SK-N-SH treated with all-trans-retinoic acid at 6 μM for 48 hours (cell line): ENCODE data around the gene ATRNL1.

Experiments used
- TF ChIP-seq, protein P1 (sequence below): fragments of 250-450 bp; sonication (Bioruptor Pico); IDR thresholded peaks from 2 replicates; pipeline ENCODE4 v1.8.0; 2020; ENCODE audit warnings: mild to moderate bottlenecking, moderate library complexity, borderline replicate concordance
- TF ChIP-seq, protein P2 (sequence below): fragments of 250-450 bp; sonication (Bioruptor Pico); IDR thresholded peaks from 2 replicates; pipeline ENCODE4 v1.5.0; 2020; ENCODE audit warnings: mild to moderate bottlenecking, moderate library complexity

DNA sequence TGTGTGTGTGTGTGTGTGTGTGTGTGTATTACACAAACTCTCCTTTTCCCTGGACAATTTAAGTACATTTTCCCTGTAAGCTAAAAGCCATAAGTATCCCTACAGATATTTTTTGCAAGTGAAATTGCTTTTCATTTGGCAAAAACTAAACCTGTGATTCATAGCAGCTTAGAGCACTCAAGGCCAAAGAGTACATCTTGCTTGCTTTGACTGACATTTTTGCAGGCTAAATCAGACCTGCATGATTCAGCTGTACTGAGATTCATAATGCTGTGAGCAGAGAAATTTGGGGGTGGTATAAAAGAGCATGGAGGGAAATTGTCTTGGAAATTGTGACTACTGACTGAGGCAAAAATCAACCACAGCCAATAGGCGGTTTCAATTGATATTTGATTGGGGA, 679.4 kb downstream of the ATRNL1 start:
- TF ChIP-seq, protein P1, sequence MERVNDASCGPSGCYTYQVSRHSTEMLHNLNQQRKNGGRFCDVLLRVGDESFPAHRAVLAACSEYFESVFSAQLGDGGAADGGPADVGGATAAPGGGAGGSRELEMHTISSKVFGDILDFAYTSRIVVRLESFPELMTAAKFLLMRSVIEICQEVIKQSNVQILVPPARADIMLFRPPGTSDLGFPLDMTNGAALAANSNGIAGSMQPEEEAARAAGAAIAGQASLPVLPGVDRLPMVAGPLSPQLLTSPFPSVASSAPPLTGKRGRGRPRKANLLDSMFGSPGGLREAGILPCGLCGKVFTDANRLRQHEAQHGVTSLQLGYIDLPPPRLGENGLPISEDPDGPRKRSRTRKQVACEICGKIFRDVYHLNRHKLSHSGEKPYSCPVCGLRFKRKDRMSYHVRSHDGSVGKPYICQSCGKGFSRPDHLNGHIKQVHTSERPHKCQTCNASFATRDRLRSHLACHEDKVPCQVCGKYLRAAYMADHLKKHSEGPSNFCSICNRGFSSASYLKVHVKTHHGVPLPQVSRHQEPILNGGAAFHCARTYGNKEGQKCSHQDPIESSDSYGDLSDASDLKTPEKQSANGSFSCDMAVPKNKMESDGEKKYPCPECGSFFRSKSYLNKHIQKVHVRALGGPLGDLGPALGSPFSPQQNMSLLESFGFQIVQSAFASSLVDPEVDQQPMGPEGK (CRISPR knock-in tag) = no peak
- TF ChIP-seq, protein P2, sequence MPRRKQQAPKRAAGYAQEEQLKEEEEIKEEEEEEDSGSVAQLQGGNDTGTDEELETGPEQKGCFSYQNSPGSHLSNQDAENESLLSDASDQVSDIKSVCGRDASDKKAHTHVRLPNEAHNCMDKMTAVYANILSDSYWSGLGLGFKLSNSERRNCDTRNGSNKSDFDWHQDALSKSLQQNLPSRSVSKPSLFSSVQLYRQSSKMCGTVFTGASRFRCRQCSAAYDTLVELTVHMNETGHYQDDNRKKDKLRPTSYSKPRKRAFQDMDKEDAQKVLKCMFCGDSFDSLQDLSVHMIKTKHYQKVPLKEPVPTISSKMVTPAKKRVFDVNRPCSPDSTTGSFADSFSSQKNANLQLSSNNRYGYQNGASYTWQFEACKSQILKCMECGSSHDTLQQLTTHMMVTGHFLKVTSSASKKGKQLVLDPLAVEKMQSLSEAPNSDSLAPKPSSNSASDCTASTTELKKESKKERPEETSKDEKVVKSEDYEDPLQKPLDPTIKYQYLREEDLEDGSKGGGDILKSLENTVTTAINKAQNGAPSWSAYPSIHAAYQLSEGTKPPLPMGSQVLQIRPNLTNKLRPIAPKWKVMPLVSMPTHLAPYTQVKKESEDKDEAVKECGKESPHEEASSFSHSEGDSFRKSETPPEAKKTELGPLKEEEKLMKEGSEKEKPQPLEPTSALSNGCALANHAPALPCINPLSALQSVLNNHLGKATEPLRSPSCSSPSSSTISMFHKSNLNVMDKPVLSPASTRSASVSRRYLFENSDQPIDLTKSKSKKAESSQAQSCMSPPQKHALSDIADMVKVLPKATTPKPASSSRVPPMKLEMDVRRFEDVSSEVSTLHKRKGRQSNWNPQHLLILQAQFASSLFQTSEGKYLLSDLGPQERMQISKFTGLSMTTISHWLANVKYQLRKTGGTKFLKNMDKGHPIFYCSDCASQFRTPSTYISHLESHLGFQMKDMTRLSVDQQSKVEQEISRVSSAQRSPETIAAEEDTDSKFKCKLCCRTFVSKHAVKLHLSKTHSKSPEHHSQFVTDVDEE (CRISPR knock-in tag) = no peak
